Activated gamma-delta T cell (primary cell): ENCODE measurements around the gene BLOC1S6.
A peak's percentile ranks its signal among the peaks of the same experiment; 100 is the strongest.

Source experiments
- DNase-seq: peaks from one replicate; lab custom pipeline; 2025; lab: John Stamatoyannopoulos, UW

The BLOC1S6 gene

DNA sequence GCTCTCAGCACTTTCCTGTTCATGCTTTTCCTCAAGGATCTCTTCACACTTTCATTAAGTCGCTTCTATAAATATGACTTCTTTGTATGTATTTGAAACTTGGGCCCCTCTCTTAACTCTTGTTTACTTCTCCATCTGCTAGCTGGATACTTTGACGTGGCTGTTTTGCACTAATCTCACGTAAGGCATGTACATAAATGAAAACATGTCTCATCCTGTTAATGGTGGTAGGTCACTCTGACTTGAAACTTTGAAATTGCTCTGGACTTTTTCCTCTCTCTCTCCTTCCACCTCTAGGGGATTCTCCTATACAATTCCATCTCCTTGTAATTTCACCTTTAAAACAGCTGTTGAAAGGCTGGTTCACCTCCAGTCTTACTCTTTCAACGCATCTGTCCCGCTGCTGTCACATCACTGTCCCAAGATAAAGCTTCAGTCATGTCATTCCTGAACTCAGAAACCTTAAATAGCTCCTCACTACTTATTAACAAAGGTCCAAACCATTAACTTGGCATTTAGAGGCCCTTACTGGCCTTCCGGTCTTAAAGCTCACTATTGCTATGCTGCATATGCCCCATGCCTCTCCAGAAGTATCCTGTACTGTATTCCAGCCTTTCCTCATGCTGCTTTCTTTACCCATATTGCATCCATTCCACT is 1.2 kb downstream of the BLOC1S6 start:
- no peak for DNase-seq

DNA sequence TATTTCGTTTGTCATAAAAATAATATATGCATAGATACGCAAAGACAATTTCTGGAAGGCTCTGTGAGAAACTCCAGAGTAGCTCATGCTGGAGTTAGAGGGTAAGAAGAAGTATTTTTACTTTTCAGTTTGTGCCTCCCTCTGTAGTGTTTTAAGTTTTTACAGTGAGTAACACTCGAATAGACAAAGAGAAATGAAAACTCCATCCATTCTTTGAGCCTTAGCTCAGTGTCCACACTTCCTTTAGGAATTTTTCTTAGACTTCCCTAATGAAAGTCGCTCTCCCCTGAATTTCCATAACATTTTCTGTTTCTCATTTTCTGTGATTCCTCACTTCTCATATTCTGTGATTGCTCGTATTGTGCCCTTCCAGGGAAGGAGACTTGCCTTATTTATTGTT is 2.1 kb downstream of the BLOC1S6 start:
- no peak for DNase-seq

DNA sequence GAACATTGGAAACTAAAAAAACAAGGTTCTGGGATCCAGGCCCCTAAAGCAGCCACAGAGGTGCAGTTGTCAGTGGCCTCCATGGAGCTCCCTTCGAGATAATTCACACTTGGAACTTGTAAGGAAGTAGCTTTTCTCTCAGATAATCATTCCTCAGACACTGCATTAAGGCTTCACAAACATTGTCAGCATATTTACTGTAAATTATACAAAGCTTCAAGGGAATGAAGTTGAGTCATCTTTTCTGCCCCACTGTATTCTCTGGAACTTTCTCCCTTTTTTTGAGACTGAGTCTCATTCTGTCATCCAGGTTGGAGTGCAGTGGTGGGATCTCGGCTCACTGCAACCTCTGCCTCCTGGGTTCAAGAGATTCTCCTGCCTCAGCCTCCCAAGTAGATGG is 7.1 kb downstream of the BLOC1S6 start:
- DNase-seq = no peak

DNA sequence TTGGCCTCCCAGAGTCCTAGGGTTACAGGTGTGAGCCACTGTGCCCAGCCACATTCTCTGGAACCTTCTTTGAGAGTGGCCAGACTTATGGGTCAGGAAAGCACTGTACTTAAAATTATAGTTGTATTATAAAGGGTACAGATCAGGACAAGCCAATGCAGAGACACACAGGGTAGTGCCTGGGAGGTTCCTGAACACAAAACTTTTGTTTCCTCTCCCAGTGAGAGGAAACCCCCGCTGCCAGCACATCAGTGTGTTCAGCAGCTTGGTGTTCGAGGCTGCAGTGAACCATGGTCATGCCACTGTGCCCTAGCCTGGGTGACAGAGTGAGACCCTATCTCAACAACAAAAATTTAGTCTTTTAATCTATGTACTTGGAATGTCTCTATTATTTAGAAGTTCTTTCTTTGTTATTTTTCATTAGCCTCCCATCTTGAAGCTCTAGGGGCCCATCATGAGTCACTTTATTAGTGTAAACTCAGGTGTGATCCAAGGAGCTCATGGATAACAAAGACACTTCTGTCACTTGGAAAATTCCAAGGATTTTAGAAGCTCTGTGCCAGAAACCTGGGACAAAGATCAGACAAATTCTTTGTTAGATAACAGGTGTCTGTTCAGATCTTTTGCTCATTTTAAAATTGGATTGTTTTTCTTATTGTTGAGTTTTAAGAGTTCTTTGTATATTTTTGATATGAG is 7.8 kb downstream of the BLOC1S6 start:
- no peak for DNase-seq

DNA sequence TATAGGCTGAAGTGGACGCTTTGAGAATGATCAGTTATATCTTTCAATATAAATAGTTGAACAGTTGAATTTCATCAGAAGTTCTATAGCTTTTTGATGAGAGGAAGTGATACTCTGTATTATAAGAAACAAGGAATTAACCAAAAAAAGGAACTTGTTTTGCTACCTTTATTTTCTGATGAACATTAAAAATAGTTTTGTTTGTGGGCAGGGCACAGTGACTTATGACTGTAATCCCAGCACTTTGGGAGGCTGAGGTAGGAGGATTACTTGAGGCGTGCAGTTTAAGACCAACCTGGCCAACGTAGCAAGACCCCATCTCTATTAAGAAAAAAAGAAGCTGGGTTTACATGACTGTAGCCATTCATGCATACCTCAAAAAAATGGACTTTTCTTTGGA is 16.7 kb downstream of the BLOC1S6 start:
- DNase-seq = no peak

DNA sequence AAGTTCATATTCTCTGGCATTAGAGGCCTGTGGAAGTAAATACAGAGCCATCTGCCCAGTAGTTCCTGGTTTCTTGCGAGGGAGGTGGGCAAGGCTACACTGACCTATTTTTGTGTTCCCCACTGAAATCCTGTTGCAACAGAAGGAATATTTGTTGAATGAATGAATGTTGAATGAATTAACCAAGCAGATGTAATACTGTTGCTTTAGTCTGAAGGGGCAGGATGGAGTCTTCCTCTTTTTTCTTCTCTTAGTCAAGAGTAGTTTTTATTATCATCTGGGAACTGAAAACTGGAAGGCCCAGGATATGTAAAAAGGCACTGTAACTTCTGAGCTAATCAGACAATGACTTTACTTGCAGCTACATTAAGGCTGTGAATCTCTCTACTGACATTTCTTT is 17.1 kb downstream of the BLOC1S6 start:
- no peak for DNase-seq

DNA sequence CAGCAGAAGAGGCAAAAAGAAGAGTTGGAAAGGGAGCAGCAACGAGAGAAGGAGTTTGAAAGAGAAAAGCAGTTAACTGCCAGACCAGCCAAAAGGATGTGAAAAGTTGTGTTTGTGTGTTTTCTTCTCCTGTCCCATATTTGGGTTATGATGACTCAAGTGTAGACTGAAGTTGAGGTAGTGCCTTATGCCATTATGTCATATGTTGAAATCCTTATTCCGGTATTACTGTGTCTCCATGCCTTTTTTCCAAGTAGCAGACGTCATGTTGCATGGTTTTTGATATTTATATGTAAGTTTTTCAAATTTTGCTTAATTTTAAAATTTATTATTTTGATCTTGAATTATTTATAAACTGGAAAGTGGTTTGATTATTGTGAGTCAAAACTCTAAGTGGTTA is 19.2 kb downstream of the BLOC1S6 start:
- no peak for DNase-seq

DNA sequence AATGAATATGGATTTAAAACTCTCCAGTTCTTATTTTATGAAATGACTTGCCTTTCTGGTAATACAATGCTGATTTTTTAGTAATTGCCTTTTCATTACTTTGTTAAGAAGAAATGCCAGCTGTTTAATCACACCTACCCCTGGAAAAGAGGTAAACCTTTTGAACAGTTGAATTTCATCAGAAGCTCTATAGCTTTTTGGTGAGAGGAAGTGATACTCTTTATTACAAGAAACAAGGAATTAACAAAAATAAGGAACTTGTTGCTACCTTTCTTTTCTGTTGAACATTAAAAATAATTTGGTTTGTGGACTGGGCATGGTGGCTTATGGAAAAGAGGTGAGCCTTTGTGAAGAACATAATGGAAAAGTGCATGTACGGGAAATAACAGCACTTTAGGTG is 19.7 kb downstream of the BLOC1S6 start:
- no peak for DNase-seq

DNA sequence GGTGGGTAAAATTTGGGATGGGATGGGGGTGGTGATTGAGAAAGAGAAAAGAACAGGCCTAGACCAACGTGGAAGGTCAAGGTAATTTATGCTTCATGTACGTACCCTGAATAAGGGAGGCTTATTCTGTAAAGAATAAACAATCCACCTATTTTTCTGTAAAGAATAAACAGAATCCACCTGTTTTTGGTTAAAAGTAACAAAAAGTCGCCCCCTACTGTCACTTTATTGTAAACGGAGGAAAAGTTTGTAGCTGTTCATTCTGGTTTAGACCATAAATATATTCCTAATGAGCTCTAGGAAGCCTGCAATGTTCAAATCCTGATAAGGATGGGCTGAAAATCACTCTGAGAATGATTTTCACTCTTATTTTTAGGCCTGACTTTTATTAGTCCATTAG is 24.1 kb downstream of the BLOC1S6 start:
- DNase-seq = no peak

DNA sequence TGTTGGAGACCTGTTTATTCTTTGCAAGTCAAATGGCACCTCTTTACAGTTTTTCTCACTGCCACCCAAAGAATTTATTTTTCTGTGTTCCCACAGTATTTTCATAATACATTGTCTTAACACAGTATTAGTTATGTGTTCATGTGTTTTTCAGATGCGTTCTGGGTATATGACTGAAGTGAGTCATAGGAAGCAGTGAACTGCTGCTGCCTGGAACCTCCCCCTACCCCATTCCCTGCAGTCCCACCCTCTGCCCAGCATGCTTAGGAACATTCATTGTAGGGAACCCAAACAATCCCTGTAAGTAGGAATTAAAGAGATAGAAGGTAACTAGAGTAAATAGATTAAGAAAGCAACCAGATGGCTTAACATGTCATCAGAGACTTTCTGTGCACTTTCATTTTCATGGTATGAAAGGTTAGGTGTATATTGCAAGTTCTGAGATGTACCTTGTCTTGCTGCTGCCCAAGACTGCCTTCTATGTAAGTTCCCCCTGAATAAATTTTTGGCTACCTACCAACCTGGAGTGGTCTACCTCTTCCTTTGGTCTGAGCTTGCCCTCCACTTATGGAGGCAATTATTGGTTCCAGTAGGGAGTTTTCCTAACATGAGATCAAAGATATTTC is 25.7 kb downstream of the BLOC1S6 start:
- no peak for DNase-seq

DNA sequence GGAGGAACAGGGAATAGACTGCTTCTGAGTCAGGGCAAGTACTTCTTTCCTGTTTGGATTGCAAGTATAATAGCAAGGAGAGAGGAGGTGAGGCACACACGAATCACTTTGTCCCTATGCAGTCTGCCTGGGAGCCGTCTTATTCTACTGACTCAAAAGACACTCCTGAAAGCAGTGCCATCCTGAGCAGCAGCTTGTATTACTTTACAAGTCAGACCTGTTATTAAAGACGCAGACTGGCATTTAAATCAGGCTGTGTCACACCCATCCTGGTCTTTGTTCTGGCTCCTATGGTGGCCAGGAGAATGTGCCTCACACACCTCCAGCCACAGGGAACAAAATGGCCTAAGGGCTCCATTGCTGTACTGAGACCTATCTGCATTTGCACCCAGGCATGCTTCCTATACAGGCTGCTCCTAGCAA is 29.7 kb downstream of the BLOC1S6 start:
- DNase-seq = no peak

DNA sequence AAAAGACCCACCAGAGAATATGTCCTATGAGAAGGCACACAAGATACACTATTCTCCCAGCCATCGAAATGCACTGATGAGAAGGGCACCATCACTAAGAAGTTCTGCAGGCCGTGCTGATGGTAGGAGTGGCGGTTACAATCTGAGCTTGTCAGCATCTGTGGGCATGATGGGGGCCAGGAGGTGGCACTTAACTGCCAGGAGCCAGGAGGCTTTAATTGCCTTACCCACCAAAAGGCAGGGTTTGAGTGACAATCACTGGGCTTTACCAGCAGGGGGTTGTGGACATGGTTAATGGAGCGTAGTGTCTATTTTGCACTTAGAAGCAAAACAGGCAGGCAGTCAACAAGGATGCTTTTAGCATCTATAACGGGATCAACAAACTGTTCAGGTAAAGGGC is 31.6 kb downstream of the BLOC1S6 start:
- DNase-seq = no peak

DNA sequence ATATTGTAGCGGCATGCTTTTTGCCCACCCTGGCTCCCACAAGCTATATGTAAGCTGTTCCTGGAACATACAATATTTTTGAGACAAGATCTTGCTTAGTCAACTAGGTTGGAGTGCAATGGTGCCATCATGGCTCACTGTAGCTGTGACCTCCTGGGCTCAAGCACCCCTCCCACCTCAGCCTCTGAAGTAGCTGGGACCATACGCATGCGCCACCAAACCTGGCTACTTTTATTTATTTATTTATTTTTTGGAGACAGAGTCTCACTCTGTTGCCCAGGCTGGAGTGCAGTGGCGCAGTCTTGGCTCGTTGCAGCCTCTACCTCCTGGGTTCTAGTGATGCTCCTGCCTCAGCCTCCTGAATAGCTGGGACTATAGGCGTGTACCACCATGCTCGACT is 41.0 kb downstream of the BLOC1S6 start:
- no peak for DNase-seq

DNA sequence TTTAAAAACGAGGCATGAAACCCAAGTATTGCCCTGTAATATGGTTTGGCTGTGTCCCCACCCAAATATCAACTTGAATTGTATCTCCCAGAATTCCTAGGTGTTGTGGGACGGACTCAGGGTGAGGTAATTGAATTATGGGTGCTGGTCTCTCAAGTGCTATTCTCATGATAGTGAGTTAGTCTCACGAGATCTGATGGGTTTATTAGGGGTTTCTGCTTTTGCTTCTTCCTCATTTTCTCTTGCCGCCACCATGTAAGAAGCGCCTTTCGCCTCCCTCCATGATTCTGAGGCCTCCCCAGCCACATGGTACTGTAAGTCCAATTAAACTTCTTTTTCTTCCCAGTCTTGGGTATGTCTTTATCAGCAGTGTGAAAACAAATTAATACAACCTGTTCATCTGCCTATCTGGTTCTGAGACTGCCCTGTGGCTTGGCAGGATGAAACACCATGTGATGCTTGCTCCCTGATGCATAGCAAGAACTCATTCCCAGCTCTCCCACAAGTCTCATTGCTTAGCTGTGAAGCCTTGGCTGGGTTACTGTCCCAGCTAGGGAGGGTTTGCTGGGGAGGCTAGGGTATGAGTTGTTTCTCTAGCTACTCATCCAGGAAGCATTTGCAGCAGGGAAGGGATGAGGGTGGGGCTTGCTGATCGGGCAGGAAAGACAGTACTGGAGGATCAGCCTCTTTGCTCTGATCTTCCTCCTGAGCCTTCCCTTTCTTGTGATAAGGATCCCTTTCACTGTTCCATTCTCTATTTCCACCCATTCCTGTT is 43.9 kb downstream of the BLOC1S6 start:
- no peak for DNase-seq

DNA sequence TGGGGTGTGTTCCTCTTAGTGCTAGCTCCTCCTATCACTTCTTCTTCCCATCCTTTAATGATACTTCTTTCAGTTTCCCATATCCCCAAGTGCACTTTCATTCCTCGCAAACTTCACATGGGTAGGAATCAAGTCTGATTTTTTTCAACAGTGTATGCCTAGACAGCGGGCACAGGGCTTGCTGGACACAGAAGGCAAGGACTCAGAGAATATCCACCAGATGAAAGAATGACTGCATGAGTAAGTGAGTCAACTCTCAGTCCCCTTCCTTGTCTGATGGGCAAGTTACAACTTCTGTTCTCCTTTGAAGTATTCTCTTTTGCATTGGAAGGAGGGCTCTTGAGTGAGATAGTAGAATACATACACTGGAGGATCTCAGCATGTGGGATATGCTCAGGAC is 44.6 kb downstream of the BLOC1S6 start:
- DNase-seq = no peak

DNA sequence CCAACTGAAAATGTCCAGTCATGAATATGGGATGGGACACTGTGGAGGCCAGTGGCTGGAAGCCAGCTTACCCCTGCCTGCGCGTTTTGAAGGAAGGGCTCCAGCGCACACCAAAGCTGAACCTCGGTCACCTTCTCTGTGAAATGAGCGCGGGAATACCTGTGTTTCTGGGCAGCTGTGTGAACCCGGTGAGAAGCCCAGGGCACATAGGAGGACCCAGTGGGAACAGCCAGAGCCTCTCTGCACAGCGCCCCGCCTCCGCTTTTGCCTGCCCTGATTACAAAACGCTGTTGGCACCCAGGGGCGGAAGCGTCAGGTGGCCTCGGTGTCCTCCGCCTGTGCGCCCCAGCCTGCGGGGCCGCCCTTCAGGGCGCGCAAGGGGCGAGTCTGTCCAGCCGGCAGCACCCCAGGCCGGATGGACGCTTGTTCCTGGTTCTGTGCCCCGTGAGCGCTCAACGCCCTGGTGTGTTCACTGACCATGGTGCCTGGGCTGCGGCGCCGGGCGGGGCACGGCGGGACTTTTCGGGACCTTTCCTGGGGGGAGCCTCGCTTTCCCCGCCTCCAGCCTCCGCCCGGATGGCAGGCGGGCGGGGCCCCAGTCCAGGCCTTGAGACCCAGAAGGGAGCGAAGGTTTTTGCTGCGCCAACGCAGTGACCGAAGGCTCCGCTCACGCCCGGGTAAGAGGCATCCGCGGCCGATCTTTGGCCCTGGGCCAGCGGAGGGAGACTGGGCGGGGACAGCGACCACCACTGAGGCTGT is 47.4 kb downstream of the BLOC1S6 start, which contains the start of gene SQOR:
SQOR (plus strand) TSS at position 598 of the 759 bp plus-strand sequence. CDS start 23,895 bp downstream, outside the sequence.
- peak; percentile 57 for DNase-seq

DNA sequence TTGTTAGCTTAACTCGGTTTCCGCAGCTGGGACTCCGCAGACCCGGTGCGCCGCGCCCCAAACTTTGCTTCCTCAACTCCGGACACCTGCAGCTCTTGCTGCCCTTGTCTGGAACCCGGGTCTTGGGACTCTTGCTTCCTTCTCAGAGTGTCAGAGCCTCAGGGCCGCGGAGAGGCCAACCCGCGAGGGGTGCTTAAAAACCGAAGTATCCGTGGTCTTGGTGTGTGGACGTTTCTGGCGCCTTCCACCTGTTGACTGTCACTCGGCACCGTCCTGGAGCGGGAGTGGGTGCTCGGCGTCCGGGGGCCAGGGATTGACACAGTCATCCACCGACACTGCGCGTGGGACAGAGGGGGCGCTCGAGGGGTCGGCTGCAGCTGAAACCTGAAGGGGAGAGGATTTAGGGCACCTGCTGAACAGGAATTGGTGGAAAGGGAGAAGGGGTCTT is 48.0 kb downstream of the BLOC1S6 start:
- DNase-seq = peak; percentile 34

DNA sequence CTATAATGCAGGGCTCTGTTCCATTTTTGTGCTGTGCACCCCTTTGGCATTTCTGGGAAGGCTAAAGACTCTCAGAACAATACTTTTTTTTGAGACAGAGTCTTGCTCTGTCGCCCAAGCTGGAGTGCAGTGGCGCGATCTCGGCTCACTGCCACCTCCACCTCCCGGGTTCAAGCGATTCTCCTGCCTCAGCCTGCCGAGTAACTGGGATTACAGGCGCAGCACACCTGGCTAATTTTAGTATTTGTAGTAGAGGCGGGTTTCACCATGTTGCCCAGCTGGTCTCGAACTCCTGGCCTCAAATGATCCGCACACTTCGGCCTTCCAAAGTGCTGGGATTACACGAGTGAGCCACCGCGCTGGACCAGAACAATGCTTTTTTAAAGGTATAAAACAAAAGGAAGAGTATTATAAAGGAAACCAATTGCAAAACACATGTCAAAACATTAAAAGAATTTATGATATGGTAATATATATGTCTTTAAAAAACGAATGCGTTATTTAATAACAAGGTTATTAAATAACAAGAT is 48.6 kb downstream of the BLOC1S6 start:
- DNase-seq = no peak

DNA sequence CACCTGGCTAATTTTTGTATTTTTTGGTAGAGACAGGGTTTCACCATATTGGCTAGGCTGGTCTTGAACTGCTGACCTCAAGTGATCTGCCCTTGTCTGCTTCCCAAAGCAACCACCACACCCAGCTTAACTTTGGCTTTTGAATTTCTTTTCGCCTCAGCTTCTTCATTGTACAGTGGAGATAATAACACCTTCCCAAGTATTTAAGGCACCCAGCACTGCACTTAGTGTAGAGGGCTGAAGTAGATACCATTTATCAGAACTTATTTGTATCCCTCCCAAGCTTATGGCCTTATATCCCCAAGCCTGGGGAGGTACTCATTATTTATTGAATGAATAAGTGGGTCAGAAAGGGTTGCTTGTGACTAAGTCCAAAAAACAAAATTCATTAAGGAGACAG is 50.0 kb downstream of the BLOC1S6 start:
- no peak for DNase-seq

DNA sequence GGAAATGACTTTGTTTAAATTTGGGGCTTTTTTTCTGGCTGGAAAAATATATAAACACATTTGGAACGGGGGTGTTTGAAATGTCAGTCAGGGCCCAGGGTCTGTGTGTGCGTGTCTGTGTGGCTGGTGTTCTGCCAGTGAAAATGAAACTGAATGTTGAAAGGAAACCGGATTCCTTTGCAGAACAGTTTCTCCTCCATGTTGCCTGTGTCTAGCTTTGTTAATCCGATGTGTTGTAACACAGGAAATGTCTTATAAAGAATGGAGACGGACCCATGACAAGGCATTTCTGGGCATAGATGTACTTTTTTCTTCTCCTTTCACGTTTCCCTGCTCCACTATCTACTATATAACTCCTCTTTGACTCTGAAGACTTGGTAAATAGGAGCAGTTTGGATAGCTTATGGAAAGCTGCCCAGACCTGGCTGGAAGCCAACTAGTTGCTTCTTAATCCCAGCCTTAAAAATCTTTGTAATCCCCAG is 50.4 kb downstream of the BLOC1S6 start:
- no peak for DNase-seq

DNA sequence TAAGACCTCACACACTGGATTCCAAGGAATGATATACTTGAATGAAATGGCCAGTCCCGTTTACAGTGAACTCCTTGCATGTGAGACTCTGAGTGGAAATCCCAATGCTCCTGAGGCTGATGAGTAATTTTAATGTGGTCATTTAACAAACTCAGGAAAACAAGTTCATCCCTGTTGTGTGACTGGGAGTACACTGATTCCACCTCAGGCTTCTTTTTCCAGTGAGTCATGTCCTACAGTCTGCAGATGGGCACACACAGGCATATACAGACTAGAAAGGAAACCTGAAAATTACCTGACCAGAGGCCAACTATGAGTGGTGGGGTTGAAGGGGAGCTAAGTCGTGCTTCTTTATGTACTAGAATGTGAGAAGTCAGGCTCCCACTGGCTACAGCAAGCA is 53.4 kb downstream of the BLOC1S6 start:
- no peak for DNase-seq
